B cell (primary cell): Measurements from ENCODE around the gene RTN4IP1.

Experiments
- EZH2 ChIP-seq: IDR thresholded peaks from 2 replicates; pipeline ENCODE4 v1.6.1; 2012; ENCODE audit warnings: borderline replicate concordance, low read depth, mild to moderate bottlenecking, moderate library complexity, low read length; ENCODE audit not compliant: insufficient read depth, poor library complexity, severe bottlenecking
- TF ChIP-seq, protein P1 (sequence below): fragments of 200-600 bp; IDR thresholded peaks from one replicate; pipeline ENCODE4 v1.8.0; 2022; ENCODE audit warnings: antibody characterized with exemption, mild to moderate bottlenecking

- TF ChIP-seq EZH2, result no peak
- TF ChIP-seq, protein P1, sequence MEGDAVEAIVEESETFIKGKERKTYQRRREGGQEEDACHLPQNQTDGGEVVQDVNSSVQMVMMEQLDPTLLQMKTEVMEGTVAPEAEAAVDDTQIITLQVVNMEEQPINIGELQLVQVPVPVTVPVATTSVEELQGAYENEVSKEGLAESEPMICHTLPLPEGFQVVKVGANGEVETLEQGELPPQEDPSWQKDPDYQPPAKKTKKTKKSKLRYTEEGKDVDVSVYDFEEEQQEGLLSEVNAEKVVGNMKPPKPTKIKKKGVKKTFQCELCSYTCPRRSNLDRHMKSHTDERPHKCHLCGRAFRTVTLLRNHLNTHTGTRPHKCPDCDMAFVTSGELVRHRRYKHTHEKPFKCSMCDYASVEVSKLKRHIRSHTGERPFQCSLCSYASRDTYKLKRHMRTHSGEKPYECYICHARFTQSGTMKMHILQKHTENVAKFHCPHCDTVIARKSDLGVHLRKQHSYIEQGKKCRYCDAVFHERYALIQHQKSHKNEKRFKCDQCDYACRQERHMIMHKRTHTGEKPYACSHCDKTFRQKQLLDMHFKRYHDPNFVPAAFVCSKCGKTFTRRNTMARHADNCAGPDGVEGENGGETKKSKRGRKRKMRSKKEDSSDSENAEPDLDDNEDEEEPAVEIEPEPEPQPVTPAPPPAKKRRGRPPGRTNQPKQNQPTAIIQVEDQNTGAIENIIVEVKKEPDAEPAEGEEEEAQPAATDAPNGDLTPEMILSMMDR, result no peak
Observed at GRCh38 chr6:106558364-106558763, 70.9 kb downstream of the RTN4IP1 start.
